Stimulated activated CD8-positive, alpha-beta memory T cell treated with anti-CD3 and anti-CD28 coated beads, Interleukin-7, amount 100 ng/mL, for 48 hours (primary cell): ENCODE measurements around the gene KATNBL1.

Source experiments
- DNase-seq, 2 donors: peaks; one replicate each; pipeline ENCODE4 v3.0.0-alpha.2; 2020; ENCODE audit warnings: low read depth in 1 of 2; ENCODE audit errors: extremely low read depth in 1 of 2

KATNBL1 gene

DNA sequence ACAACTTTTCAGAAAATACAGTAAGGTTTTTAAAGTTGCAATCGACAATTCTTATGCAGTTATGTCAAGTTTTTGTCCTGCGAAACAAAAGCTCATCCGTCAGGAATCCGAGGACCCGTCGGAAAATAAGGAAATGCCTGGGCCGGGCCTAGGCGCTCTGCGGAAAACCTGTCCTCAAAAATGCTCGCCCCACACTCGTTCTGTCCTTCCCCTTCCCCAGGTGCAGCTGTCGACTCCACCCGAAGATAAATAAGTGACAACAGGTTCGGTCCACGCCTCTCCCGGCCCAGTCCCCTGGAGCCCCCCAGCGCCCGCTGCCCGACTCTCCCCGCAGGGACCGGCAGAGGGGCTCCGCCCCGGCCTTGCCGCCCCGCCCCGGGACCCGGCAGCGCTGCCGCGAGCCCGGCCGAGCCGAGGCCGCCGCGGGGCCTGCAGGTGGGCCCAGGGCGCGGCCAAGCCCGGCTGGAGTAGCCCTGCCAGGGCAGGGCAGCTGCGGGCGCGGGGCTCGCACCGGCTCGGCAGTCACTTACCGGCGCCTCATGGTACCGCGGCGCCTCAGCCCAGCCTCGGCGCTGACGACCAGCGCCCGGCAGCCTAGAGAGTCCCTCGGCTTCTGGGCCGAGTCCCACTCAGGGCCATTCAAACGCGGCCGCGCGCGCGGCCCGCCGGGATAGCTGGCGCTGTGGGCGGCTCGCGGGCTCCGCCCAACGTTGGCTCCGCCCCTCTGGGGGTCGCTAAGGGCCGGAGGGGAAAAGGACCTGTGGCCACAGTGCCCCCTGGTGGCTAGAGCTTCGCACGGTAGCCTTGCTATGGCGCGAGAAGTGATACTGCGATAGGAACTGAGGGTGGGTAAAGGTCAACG is at the start of gene KATNBL1:
Gene KATNBL1 (minus strand): TSS at position 676 of the 862 bp plus-strand sequence. CDS start 46,420 bp downstream, outside the sequence.
- peak; percentile 93 to 95 for DNase-seq

GRCh38 chr15:34259566-34259965 is 49.7 kb upstream of the KATNBL1 start:
- no peak for DNase-seq

DNA sequence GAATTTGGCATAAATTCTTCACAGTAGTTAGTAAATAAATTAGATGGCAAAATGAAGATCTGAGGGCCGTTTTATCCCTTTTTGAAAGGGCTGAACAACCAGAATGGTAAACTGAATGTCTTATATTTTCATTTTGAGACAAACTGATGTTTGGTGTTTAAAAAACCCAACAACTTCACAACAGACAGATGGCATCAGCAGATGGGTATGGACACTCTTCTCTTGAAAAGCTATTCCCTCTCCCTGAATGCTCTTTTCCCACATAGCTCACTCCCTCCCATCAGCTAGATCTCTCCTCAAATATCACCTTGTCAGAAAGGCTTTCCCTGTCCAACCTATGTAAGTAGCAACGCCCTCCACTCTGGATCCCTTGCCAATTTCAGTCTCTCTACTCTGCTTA is 48.3 kb upstream of the KATNBL1 start:
- no peak for DNase-seq

DNA sequence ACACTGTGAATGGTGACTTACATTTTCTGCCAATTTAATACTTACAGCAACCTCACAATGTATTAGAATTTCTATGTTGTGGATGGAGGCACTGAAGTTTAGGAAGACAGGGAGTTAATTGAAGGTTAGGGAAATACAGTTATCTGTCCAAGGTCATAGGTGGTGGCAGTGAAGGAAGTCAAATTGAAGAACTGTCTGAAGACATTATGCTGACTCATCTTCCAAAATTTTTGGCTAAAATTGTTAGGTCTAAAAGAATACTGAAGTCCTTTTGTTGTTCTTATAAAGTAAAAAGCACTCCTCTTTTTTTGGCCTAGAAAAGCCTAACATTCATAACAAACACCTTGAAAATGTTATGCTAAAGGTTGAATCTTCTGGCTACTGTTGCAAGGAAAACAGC is 42.6 kb upstream of the KATNBL1 start:
- DNase-seq: no peak

GRCh38 chr15:34248190-34248589 is 38.3 kb upstream of the KATNBL1 start:
- no peak for DNase-seq

DNA sequence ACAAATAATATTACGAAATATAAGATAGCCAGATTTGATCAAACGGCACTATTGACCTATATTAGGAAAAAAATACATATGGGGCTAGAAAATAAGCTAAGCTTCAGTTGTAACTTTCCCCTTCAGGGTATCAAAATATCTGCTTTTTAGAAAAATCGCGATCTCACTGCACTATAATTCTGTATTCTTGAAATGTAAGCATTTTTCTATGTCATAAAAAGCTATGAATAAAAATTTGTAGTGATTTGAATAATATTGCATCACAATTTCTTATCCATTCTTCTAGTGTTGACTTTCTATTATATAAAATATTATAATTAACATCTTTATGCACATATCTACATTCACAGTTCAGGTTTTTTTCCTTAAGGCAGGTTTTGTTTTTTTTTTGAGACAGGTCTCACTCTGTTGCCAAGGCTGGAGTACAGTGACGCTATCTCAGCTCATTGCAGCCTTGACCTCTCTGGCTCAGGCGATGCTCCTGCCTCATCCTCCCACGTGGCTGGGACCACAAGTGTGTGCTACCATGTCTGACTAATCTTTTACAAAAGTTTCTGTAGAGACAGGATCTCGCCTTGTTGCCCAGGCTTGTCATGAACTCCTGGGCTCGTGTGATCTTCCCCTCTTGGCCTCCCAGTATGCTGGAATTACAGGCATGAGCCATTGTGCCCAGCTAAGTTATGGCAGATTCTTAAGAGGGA is 36.5 kb upstream of the KATNBL1 start:
- DNase-seq: no peak

GRCh38 chr15:34243226-34243625 is 33.3 kb upstream of the KATNBL1 start:
- no peak for DNase-seq

- no peak for DNase-seq
Observed at GRCh38 chr15:34242331-34242710, 32.4 kb upstream of the KATNBL1 start.

DNA sequence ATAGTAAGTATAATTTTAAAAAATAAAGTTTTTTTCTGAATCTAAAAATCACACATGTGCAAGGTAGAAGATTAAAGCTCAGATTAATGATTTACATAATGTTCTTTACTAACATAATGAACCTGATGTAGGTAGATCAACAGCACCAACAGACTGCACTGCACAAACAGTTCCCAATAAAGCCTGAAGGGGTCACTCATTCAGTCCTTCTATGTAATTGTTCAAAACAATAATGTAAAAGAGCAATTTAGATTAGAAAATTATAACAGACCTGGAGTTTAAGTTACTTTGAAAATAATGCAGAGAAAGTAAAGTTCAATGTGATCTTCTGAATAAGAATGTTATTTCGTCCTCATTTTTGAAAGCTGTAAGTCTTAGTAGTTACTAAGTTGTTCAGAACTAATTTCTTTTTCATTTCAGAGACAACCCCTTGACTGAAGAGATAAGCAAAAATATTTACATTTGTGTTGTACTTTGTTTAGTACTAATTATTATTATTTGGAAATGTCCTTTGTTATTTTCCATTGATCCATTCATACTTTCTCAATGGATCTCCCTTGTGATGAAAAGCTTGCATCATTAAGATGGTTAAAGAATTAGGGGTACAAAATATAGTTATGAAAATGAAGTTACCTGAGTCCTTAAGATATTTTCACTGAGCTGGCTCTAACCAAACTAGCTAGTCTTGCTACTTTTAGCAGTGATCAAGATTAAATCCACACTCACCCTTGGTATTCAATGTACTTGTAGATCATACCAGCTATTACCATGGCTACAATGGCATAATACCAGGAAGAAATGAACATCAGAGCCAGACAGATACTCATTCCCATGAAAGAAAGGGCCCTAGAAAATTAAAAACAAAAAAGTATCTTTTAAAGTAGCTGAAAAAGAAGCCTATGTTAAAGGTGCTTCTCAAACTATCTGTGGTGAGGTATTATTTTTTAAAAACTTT is 31.8 kb upstream of the KATNBL1 start:
- no peak for DNase-seq

GRCh38 chr15:34240537-34240936 is 30.6 kb upstream of the KATNBL1 start:
- peak in 1 of 2 donors; percentile 24 for DNase-seq

DNA sequence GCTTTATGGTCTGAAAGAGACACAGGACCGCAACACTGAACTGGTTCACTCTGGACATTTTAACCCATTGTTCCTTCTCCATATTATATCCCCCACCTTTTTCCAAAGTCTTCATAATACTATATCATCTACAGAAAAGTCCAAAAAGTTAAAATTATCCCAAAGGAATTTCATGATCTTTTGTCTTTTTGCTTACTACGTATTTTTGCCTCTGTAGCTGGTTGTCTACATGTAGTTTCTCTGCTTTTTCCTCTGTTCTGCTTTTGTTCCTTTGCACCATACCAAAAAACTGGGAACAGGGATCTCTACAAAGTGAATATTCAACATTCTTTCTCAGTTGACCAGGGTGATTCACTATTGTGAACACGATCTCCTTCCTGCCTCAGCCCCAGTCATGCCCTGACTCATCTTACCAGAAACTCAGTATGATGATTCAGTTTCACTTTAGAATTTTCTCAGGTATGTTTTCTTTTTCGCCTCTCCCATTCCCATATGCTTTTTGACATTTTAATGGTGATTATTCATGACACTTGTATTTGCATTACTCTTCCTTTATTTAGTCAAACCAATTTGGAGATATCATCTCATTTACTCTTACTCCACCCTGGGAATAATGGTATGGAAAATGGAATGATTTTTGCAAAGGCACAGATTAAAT is 29.4 kb upstream of the KATNBL1 start:
- DNase-seq: peak in 1 of 2 donors; percentile 49

GRCh38 chr15:34233614-34234013 is 23.7 kb upstream of the KATNBL1 start:
- DNase-seq: no peak

DNA sequence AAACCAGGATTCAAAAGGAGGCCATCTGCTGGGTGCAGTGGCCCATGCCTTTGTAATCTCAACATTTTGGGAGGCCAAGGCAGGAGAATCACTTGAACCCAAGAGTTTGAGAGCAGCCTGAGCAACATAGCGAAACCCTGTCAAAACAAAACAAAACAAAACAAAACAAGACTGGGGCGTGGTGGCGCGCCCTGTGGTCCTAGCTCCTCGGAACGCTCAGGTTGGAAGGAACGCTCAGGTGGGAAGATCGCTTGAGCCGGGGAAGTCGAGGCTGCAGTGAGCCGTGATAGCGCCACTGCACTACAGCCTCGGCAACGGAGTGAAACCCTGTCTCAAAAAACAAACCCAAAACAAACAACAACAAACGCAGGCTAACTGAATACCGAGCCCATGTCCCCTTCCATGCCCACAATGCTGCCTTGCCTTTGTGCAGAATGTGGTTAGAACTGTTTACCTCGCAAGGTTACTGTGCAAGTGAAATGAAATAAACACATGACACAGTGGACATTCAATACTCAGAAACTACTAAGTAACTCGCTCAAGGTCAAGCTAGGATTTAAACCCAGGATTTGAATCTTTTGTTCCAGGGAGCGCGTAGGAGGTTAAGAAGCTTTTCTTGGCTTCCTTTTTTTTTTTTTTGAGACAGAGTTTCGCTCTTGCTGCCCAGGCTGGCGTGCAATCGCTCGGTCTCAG is 14.2 kb upstream of the KATNBL1 start:
- DNase-seq: no peak

GRCh38 chr15:34217587-34218225 is 7.8 kb upstream of the KATNBL1 start:
- no peak for DNase-seq

- no peak for DNase-seq
Observed at GRCh38 chr15:34216527-34217270, 6.8 kb upstream of the KATNBL1 start.

DNA sequence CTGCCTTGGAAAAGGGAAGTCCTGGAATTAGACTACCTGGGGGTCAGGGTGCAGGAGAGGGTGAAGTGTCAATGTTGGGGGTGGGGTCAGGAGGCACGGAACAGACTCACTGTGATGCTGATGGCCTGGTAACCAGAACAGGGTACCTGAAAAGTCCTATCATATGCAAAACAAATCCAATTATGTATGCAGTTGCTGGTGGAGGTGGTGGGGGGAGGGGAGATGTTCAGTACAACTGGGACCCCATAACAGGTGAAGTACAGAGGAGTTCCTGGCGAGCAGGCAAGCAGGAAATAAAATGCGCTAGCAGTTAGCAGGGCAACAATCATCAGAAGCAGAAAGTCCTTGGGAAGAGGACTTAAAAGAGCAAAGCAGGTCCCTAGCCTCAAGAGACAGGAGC is 4.2 kb upstream of the KATNBL1 start:
- DNase-seq: no peak

DNA sequence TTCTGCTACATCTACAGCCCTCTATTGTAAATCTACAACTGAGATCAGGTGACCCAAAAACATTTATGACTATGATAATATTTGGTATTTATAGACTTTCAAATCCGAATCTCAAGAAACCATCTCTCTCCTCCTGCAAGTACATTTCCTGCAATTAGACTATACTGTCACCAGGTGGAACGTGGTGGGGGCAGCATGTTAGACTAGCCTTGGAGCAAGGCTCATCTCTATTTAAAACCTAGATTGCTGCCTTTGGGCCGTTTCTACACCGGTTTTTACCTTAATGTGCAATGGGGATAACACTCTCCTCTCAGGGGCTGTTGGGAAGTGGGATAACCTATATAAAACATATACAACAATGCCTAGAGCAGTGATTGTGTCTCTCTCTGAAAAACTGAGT is 3.8 kb upstream of the KATNBL1 start:
- no peak for DNase-seq

DNA sequence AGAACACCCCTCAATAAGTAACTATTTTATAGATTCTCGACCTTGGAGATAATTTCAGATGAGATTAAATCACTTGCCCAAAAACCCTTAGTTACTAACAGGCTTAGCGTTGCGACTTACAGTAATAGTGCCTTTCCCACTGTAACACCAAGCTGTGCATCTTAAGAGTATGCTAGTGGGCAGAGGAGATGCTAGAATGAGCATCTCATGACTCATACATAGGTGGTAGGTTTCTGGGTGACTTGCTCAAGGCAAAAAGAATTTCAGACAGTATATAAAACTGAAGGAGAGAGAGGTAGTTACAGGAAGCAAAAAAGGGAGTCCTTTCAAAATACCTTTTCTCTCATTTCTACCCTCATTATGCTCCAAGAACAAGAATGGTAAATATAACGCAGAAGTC is 3.9 kb downstream of the KATNBL1 start:
- no peak for DNase-seq

- no peak for DNase-seq
Observed at GRCh38 chr15:34203936-34204335, 6.0 kb downstream of the KATNBL1 start.
